Measurements from ENCODE around the gene MAP3K20. TPM values are rescaled to one million over a fixed set of nuclear protein-coding genes. Genes with fewer than 3 reads are reported as not detected.

The MAP3K20 gene
- total RNA-seq, 2 donors from 2014 or later: 22.6 to 38.9 TPM

GRCh38 chr2:173215316-173215715 is 139.7 kb downstream of the MAP3K20 start:
- H3K27ac ChIP-seq: no peak overlapping the region
- H3K9me3 ChIP-seq: no peaks in the 10 kb centered on the region
- H3K9ac ChIP-seq (ENCODE audit: low read depth in 2 of 2, low read length in 2 of 2): no peak overlapping the region
- no peak for TF ChIP-seq CTCF (IDR thresholded peaks at IDR 0.05)
- no peaks in the 10 kb centered on the region for H3K27me3 ChIP-seq
- H3K4me3 ChIP-seq: no peak overlapping the region
- H3K4me1 ChIP-seq: no peaks in the 10 kb centered on the region
- DNase-seq: no peak
- intact Hi-C loops (cut with DNase I): no loop called here
- H3K36me3 ChIP-seq: no peaks in the 10 kb centered on the region

GRCh38 chr2:173216051-173216450 is 140.4 kb downstream of the MAP3K20 start:
- H3K4me3 ChIP-seq: no peak overlapping the region
- H3K36me3 ChIP-seq: no peaks in the 10 kb centered on the region
- intact Hi-C loops (cut with DNase I): no loop called here
- no peaks in the 10 kb centered on the region for H3K4me1 ChIP-seq
- no peaks in the 10 kb centered on the region for H3K27me3 ChIP-seq
- DNase-seq: no peak
- H3K9me3 ChIP-seq: no peaks in the 10 kb centered on the region
- H3K27ac ChIP-seq: no peak overlapping the region
- no peak overlapping the region for H3K9ac ChIP-seq (ENCODE audit: low read depth in 2 of 2, low read length in 2 of 2)
- no peak for TF ChIP-seq CTCF (IDR thresholded peaks at IDR 0.05)

- intact Hi-C loops (cut with DNase I): no loop called here
These were observed 141.0 kb downstream of the MAP3K20 start for GRCh38 chr2:173216668-173217067.

GRCh38 chr2:173217116-173217840 is 141.6 kb downstream of the MAP3K20 start:
- Histone ChIP-seq H3K4me1 (no peaks in the 10 kb centered on the region), H3K27ac (no peak overlapping the region), H3K9ac (ENCODE audit: low read depth in 2 of 2, low read length in 2 of 2) (no peak overlapping the region), H3K4me3 (no peak overlapping the region), H3K9me3 (no peaks in the 10 kb centered on the region), H3K36me3 (no peaks in the 10 kb centered on the region), H3K27me3 (no peaks in the 10 kb centered on the region)
- no peak for TF ChIP-seq CTCF (IDR thresholded peaks at IDR 0.05)
- DNase-seq: no peak
- intact Hi-C loops (cut with DNase I): no loop called here

More at GRCh38 chr2:173216668-173217067, 141.0 kb downstream of the MAP3K20 start:
- no peaks in the 10 kb centered on the region for H3K36me3 ChIP-seq
- H3K27ac ChIP-seq: no peak overlapping the region
- H3K4me3 ChIP-seq: no peak overlapping the region
- no peaks in the 10 kb centered on the region for H3K9me3 ChIP-seq
- H3K27me3 ChIP-seq: no peaks in the 10 kb centered on the region
- no peaks in the 10 kb centered on the region for H3K4me1 ChIP-seq
- no peak for DNase-seq
- TF ChIP-seq CTCF (IDR thresholded peaks at IDR 0.05): no peak
- no peak overlapping the region for H3K9ac ChIP-seq (ENCODE audit: low read depth in 2 of 2, low read length in 2 of 2)

GRCh38 chr2:173218326-173219056 is 142.8 kb downstream of the MAP3K20 start:
- Histone ChIP-seq H3K9ac (ENCODE audit: low read depth in 2 of 2, low read length in 2 of 2) (peak overlapping the region in 1 of 2 donors; percentile 1), H3K36me3 (no peaks in the 10 kb centered on the region), H3K27ac (no peak overlapping the region), H3K9me3 (no peaks in the 10 kb centered on the region), H3K4me1 (no peaks in the 10 kb centered on the region), H3K27me3 (no peaks in the 10 kb centered on the region), H3K4me3 (no peak overlapping the region)
- intact Hi-C loops (cut with DNase I): no loop called here
- TF ChIP-seq CTCF (IDR thresholded peaks at IDR 0.05): no peak
- DNase-seq: no peak

All from colonic mucosa (tissue), 4 donors.